Measurements from ENCODE around the gene BCORL1.

DNA sequence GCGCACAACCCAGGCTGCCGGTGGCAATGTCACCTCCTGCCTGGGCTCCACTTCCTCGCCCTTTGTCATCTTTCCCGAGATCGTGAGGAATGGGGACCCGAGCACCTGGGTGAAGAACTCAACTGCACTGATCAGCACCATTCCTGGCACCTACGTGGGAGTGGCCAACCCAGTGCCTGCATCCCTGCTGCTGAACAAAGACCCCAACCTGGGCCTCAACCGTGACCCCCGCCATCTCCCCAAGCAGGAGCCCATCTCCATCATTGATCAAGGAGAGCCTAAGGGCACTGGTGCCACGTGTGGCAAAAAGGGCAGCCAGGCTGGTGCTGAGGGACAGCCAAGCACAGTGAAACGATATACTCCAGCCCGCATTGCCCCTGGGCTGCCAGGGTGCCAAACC is 32.3 kb downstream of the BCORL1 start:
- no peak for TF ChIP-seq EZH2 (IDR thresholded peaks at IDR 0.05; ENCODE audit: borderline replicate concordance, insufficient read depth, low read depth, low read length, poor library complexity, severe bottlenecking)
- TF ChIP-seq, protein P1, sequence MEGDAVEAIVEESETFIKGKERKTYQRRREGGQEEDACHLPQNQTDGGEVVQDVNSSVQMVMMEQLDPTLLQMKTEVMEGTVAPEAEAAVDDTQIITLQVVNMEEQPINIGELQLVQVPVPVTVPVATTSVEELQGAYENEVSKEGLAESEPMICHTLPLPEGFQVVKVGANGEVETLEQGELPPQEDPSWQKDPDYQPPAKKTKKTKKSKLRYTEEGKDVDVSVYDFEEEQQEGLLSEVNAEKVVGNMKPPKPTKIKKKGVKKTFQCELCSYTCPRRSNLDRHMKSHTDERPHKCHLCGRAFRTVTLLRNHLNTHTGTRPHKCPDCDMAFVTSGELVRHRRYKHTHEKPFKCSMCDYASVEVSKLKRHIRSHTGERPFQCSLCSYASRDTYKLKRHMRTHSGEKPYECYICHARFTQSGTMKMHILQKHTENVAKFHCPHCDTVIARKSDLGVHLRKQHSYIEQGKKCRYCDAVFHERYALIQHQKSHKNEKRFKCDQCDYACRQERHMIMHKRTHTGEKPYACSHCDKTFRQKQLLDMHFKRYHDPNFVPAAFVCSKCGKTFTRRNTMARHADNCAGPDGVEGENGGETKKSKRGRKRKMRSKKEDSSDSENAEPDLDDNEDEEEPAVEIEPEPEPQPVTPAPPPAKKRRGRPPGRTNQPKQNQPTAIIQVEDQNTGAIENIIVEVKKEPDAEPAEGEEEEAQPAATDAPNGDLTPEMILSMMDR (IDR thresholded peaks at IDR 0.05), result no peak

Data from B cell (primary cell).